Activated CD8-positive, alpha-beta memory T cell treated with anti-CD3 and anti-CD28 coated beads for 36 hours (primary cell): ENCODE measurements around the gene CCNF. TPM values are rescaled to one million over a fixed set of nuclear protein-coding genes. Genes with fewer than 3 reads are reported as not detected.

Experiments
- CTCF ChIA-PET: fragments of 350-600 bp; sonication (Branson Sonifier 250); formaldehyde crosslinking; loops from one replicate; lab custom pipeline; 2021; ENCODE audit warnings: antibody characterized with exemption; lab: Charles Lee
- POLR2A ChIA-PET: fragments of 350-600 bp; sonication (Branson Sonifier 250); formaldehyde crosslinking; loops from one replicate; lab custom pipeline; 2021; ENCODE audit warnings: antibody characterized with exemption; lab: Charles Lee
- total RNA-seq, 2 experiments: library from RNA; stranded (reverse); gene quantifications; one replicate each; pipeline ENCODE4 v1.2.3, GENCODE V29; 2021

The CCNF gene
- total RNA-seq, 2 experiments from 2014 or later, result 36.5 to 38.7 TPM

DNA sequence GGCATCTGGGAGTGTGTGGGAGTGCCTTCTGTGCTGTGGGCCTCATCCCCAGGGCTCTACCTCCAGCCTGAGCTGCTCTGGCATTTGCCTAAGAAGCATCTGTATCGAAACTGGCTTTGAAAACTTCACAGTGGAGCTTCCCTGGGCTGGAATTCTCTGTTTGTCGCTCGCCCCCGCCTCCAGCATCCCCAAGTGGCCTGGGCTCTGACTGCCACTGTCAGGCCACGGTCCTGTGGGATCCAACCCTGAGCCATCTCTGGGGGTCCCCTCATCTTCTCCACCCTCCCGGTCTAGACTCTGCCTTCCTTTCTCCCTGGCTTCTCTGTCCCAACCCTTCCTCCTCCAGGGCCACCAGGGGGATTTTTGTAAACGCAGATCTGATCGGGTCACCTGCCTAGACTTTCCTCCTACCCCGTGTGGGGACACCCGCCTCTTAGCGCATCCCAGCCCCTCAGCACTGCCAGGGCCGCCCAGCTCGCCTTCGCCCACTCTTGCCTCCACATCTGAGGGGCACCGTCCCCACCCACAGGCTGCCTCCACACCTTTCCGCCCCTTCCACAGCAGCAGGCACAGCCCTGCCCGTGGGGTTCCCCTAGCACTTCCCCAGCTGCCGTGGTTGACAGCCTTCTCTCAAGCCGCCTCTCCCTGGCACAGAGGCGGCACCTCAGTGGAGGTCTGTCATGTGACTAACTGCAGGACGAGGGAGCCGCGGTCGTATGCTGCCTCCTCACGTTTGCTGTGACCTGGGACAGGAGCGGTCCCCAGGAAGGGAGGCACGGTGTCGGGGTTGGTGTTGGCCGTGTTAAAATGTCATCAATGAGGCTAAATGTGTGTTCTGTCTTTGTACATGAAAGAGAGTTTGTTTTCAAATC is 57.6 kb downstream of the CCNF start:
- POLR2A ChIA-PET, result no interaction called here
- CTCF ChIA-PET, result interaction anchor here (0.9 to 5.7 kb wide), 2 partner anchors 10 to 14 kb away, joined by 3 to 22 read pairs; no protein-coding TSS in a partner anchor

DNA sequence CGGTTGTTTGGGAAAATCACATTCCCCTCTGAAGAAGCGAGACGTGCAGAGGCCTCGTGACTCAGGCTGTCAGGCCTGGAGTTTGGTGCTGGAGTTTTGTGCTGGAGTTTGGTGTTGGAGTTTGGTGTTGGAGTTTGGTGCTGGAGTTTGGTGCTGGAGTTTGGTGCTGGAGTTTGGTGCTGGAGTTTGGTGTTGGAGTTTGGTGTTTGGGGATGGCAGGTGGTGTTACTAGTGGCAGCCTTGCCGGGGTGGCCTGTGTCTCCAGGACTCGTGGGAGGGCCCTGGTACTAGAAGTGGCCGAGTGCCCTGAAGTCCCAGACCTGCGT is 58.2 kb downstream of the CCNF start:
- ChIA-PET POLR2A (no interaction called here), CTCF (interaction anchor here (0.9 to 5.7 kb wide), 3 partner anchors 9 to 65 kb away, joined by 3 to 22 read pairs (median 3); no protein-coding TSS in a partner anchor)

DNA sequence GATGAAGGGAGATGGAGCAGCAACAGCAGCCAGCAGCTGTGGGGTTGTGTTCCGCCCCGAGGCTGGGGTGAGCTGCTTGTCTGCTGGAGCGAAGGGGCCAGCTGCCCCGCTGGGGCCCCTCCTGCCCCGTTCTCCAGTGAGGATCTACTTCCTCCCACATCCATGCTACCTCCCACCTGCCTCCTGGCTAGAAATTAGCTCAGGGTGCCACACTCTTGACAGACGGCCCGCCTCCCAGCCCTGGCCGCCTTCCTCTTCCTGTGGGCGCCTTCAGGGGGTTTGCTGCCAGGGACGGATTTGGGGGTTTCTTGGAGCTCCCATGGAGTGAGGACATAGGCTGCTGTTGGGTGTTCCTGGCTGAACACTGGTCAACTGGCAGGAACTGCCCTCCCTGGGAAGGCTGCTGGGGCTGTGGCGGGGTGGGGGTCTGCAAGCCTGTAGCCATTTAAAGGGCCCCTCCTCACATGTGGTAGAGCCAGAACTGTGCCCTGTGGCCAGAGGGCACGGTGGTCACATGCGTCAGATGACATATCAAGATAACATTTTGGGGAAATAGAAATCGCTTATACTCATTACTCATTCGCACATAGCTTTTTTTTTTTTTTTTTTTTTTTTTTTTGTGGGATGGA is 58.8 kb downstream of the CCNF start:
- ChIA-PET POLR2A (interaction anchor here (0.6 kb wide), 2 partner anchors 219 to 238 kb away, joined by 4 to 6 read pairs; no protein-coding TSS in a partner anchor), CTCF (interaction anchor here (0.7 to 1.2 kb wide), 5 partner anchors 11 to 438 kb away, joined by 3 to 7 read pairs (median 4); partner anchors contain the start of gene TBC1D24)

DNA sequence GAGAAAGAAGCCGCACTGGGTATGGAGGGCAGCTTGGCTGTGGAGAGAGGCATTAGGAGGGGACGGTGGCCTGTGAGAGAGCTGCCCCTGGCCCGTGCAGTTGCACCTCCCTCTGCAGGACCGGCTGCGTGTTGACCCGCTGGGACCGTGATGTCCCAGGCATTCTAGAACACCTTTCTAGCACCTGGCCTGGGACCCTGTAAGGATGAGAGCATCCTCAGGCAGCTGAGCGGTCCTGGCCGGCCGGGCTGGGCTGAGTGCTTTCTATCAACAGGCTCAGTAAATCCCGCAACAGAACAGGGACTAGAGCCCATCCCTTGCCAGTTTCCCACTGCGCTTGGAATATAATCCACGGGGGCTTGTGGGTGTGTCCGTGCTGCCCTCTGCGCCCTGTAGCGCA is 60.3 kb downstream of the CCNF start:
- CTCF ChIA-PET, result interaction anchor here (1.1 kb wide), 1 partner anchor 11 kb away, joined by 3 read pairs; no protein-coding TSS in a partner anchor
- POLR2A ChIA-PET, result no interaction called here

DNA sequence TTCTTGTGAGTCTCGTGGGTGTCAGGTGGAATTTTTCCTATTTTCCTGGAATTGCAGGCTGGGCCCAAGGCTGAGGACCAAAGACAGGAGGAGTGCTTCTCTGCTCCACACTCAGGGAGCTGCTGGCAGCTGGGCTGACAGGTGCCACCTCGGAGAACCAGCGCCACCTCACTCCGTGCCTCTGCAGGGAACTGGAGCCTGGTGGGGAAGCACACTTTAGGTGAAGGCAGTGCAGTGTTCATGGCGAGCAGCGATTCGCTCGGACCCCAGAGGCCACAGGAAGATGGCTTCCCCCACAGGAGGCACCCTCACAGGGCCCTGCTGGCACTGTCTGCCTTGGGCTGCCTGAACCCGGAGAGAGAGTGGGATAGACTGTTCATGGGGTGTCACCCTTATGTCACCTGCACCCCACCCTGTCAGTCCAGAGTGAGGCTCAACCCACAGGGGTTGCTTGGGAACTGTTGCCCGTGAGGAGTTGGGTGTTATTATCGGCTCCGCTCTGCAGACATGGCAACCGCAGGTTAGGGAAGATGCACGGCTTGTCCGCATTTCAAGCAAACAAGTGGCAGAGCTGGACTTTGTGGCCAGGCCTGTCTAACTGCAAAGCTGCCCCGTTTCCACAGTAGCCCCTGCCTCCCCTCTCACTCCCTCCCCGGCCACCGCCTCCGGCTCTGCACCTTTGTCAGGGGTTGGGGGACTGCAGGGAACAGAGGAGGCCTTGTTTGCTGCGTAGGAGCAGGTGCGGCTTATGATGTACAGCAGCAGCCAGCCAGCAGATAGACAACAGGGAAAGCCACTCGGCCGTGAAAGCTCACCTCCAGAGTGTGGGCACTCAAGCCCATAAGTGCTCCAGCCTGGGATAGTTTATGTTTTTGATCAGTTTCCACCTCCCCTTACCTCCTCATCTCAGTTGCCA is 61.2 kb downstream of the CCNF start:
- ChIA-PET POLR2A (no interaction called here), CTCF (interaction anchor here (1.1 kb wide), 1 partner anchor 11 kb away, joined by 3 read pairs; no protein-coding TSS in a partner anchor)

DNA sequence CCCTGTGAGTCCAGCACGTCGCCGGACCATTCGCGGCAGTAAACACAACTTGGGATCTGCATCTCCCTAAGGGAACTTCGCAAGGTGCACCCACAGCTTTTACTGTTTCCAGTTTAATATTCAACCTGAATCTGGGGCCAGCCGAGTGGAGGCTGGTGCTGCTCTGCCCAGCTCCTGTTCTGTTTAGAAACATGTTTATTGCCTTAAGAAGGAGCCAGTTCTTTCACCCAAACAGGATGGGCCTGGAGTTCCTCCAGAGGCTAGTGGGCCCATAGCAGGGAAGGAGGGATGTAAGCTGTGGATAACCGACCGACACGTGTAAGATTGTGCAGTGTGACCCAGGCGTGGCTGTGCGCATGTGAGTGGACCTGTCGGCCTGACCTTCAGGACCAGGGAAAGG is 63.0 kb downstream of the CCNF start:
- POLR2A ChIA-PET, result no interaction called here
- CTCF ChIA-PET, result no interaction called here

DNA sequence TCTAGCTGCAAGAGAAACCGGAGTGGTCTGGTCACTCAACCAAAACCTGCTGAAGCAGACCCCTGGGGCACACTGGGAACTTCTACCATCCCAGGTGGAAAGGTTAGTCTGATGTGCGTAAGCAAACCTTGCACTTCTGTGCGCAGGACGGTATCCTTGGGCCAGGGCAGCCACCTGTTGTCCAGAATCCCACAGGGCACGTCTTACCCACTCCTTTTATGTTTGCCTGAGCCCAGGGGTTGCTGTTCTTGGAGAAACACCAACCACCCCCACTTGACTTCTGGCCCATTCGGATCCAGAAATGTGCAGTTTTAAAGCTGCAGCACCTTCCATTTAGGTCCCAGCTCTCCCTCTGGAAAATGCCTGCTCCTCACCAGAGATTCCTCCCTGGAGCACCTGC is 64.4 kb downstream of the CCNF start:
- ChIA-PET POLR2A (no interaction called here), CTCF (no interaction called here)

DNA sequence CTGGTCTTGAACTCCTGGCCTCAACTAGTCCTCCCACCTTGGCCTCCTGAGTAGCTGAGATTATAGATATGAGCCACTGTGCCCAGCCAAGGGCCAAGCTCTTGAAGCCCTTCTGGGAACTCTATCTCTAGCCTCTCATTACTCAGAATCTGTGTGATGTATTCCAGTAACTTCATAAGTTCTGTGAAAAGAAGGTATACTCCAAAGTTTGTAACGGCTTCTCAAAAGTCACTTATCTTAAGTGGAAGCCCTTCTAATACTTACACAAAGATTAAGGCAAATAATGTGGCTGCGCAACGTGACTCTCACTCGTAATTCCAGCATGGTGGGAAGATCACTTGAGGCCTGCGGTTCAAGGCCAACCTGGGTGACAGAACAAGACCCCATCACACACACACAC is 65.4 kb downstream of the CCNF start:
- POLR2A ChIA-PET, result no interaction called here
- CTCF ChIA-PET, result interaction anchor here (0.6 kb wide), 1 partner anchor 157 kb away, joined by 3 read pairs; no protein-coding TSS in a partner anchor

DNA sequence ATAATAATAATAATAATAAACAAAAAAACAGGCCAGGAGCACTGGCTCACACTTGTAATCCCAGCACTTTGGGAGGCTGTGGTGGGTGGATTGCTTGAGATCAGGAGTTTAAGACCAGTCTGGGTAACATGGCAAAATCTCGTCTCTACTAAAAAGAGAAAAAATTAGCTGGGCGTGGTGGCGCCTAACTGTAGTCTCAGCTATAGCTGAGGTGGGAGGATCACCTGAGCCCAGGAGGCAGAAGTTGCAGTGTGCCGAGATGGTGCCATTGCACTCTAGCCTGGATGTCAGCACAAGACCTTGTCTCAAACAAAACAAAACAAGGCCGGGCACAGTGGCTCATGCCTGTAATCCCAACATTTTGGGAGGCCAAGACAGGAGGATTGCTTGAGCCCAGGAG is 65.8 kb downstream of the CCNF start:
- ChIA-PET POLR2A (no interaction called here), CTCF (no interaction called here)

DNA sequence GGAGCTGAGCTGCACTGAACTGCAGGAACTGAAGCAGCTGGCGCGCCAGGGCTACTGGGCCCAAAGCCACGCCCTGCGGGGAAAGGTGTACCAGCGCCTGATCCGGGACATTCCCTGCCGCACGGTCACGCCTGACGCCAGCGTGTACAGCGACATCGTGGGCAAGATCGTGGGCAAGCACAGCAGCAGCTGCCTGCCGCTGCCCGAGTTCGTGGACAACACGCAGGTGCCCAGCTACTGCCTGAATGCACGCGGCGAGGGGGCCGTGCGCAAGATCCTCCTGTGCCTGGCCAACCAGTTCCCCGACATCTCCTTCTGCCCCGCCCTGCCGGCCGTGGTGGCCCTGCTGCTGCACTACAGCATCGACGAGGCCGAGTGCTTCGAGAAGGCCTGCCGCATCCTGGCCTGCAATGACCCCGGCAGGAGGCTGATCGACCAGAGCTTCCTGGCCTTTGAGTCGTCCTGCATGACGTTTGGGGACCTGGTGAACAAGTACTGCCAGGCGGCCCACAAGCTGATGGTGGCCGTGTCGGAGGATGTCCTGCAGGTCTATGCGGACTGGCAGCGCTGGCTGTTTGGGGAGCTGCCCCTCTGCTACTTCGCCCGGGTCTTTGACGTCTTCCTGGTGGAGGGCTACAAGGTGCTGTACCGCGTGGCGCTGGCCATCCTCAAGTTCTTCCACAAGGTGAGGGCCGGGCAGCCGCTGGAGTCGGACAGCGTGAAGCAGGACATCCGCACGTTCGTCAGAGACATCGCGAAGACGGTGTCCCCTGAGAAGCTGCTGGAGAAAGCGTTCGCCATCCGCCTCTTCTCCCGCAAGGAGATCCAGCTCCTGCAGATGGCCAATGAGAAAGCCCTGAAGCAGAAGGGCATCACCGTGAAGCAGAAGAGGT is 67.2 kb downstream of the CCNF start:
- ChIA-PET CTCF (interaction anchor here (0.6 to 0.7 kb wide), 2 partner anchors 9 to 474 kb away, joined by 3 read pairs; no protein-coding TSS in a partner anchor), POLR2A (no interaction called here)

DNA sequence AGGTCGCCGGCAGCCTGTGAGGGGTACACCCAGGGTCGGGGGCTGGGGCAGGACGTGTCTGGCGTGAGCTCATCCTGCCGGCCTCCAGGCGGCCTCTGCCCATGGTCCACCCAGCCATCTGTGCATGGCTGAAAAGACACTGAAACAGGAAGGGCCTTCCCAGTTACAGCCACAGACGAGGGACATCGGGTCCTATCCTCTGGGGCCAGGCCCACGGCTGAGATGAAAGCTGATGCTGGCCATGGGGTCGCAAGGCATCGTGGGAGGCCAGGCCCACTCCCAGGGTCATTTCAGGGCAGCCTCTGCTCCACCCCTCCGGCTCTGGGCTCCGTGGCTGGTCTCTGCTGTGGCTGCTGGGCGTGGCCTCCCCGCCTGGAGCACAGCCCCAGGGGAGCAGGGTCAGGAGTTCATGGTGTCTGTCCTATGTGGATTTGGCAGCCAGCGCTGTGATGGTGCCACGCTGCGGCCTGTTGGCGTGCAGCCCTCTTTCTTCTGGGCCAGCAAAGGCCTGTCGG is 67.9 kb downstream of the CCNF start:
- ChIA-PET POLR2A (no interaction called here), CTCF (interaction anchor here (0.6 to 0.7 kb wide), 2 partner anchors 10 to 475 kb away, joined by 3 read pairs; no protein-coding TSS in a partner anchor)

DNA sequence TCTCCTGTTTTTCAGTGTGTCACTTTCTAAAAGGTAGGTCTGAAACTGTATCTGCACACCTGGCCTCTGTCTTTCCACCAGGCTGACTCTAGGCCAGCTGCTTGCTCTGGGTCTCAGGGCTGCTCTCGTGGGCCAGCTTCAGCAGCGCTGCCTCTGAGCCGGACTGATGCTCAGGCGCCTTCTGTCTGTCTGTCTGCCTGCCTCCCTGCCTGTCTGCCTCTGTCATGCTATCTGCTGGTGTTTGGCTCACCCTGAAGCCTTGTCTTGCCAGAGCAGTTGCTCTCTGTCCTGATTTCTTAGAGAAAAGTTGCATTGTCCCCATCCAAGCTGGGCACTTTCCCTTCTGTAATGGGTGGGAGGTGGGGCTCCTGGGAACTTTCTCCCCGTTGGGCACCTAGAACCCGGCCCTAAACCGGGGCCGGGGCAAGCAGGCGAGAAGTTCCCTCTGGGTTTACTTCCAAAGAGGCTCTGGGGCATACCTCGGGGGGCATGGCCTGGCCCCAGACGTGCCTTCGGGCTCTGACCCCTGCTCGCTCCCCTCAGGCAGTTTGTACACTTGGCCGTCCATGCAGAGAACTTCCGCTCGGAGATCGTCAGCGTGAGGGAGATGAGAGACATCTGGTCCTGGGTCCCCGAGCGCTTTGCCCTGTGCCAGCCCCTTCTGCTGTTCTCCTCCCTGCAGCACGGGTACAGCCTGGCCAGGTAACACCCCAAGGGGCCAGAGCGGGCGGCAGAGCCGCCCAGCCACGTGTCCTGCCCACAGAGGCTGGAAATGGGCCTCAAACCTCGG is 68.6 kb downstream of the CCNF start:
- ChIA-PET CTCF (no interaction called here), POLR2A (no interaction called here)

DNA sequence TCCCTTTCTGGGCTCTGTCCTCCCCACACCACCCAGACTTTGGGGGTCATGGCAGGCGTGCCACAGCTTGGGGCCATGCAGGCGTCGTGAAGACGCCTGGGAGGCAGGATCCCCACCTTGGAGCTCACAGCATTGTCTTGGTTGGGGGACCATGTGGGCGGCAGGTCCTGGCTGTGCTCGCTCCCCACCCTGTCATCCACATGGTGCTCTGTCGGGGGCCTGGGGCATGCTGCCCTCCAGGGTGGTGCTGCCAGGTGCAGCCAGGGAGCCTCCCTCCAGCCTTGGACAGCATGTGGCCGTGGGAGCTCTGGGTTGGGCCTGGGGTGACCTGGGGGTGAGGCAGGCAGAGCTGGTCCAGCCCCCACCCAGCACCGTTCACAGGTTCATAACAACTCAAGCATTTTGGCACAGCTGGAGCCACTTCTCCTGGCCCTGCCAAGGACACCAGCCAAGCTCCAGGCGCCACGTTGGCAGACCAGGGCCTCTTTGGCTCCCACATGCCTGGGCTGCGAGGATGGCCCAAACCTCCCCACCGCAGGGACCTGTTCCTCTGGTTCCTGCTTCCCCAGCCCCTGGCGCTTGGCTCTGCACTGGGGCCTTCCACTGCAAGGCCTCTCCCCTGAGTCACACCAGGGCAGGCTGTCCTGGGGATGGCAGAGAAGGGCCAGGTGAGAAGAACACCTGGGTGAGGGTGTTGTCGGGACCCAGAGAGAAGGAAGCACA is 69.4 kb downstream of the CCNF start:
- POLR2A ChIA-PET, result no interaction called here
- CTCF ChIA-PET, result no interaction called here

DNA sequence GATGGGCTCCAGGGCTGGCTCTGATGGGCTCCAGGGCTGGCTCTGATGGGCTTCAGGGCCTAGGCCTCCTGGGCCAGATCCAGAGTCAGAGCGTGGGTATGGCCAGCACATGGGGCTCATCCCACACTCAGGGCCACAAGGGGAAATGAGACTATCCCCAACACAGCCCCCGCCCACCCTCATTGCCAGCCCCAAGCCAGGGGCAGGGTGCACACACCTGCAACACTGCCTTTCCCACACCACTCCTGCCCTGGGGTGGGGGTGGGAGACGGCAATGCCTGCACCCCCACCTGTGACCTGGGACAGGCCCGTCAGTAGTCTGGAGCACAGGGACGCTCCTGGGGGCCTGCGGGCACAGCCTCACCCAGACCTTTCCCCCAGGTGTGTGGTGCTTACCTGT is 70.2 kb downstream of the CCNF start:
- POLR2A ChIA-PET, result no interaction called here
- CTCF ChIA-PET, result interaction anchor here (2.8 kb wide), 1 partner anchor 15 kb away, joined by 22 read pairs; no protein-coding TSS in a partner anchor

DNA sequence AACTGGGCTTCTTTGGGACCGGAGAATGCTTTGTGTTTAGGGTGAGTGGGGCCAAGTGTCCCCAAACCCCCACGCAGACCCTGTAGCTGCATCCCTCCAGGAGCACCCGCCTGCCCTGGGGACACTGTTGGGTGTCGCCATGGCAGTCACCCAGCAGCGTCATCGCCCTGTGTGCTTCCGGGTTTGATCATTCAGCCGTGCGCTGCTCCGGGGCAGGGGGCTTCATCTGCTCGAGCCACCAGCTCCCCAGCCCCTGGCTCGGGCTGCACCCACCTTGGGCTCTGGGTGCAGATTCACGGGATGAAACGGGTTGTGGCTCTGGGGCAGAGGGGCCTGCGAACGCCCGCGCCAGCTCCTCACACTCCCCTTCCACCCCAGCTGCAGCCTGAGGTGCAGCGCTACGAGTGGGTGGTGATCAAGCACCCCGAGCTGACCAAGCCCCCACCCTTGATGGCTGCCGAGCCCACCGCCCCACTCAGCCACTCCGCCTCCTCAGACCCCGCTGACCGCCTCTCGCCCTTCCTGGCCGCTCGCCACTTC is 70.7 kb downstream of the CCNF start:
- CTCF ChIA-PET, result interaction anchor here (1.0 to 2.8 kb wide), 4 partner anchors 15 to 160 kb away, joined by 3 to 22 read pairs (median 4); partner anchors contain the start of gene ABCA3
- POLR2A ChIA-PET, result no interaction called here

DNA sequence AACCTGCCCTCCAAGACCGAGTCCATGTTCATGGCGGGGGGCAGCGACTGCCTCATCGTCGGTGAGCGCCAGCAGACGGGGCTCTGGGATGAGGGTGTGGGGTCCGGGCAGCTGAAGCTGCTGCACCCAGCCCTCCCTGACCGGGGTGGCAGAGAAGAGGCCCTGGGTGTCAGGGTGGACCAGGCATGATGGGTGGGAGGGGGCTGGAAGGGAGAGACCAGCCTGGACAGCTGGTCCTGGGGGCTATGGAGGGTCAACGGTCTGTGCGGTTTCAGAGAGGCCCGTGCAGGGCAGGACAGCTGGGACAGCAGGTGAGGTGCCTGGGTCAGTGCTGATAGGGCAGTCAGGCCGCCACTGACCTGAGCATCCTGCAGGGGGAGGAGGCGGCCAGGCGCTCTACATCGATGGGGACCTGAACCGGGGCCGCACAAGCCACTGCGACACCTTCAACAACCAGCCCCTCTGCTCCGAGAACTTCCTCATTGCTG is 71.2 kb downstream of the CCNF start:
- ChIA-PET POLR2A (no interaction called here), CTCF (interaction anchor here (0.5 to 2.8 kb wide), 19 partner anchors 10 to 306 kb away, joined by 3 to 22 read pairs (median 4); partner anchors contain the start of genes ABCA3, ATP6V0C, CEMP1 and TBC1D24)
